Testis (tissue), 2 donors: ENCODE measurements around the gene PSMD14.

Source experiments
- CTCF ChIP-seq, 3 experiments: fragments of 450-650 bp in 2 of 3; fragments of 200-600 bp in 1 of 3; sonication (generic) in 1 of 3; IDR thresholded peaks; one replicate each; pipeline ENCODE4 v1.5.1; 2016 to 2019; ENCODE audit warnings: antibody characterized with exemption in 3 of 3, mild to moderate bottlenecking in 2 of 3, moderate library complexity in 1 of 3
- POLR2A ChIP-seq: fragments of 450-650 bp; IDR thresholded peaks from one replicate; pipeline ENCODE4 v1.6.1; 2017; ENCODE audit warnings: antibody characterized with exemption, mild to moderate bottlenecking, moderate library complexity

GRCh38 chr2:161344692-161345091 is 36.5 kb downstream of the PSMD14 start:
- TF ChIP-seq POLR2A: no peak
- TF ChIP-seq CTCF (IDR thresholded peaks at IDR 0.05): no peak
